IPS-18a (cell line): ENCODE measurements around the gene CNTNAP4.

Experiments
- H3K27ac ChIP-seq: one replicate; pipeline ENCODE4 v1.5.1; 2013; ENCODE audit warnings: low read length
- H3K27me3 ChIP-seq: one replicate; pipeline ENCODE4 v1.6.1; 2013; ENCODE audit warnings: mild to moderate bottlenecking, low read length; ENCODE audit not compliant: control insufficient read depth, insufficient read depth
- H3K36me3 ChIP-seq: one replicate; pipeline ENCODE4 v1.6.1; 2013; ENCODE audit warnings: low read depth, low read length; ENCODE audit not compliant: control insufficient read depth
- H3K4me1 ChIP-seq: one replicate; pipeline ENCODE4 v1.6.1; 2013; ENCODE audit warnings: low read depth, low read length; ENCODE audit not compliant: control insufficient read depth
- H3K4me3 ChIP-seq: one replicate; pipeline ENCODE4 v1.5.1; 2013; ENCODE audit warnings: low read length
- H3K9ac ChIP-seq: one replicate; pipeline ENCODE4 v1.6.1; 2013; ENCODE audit warnings: mild to moderate bottlenecking, low read length, moderate library complexity
- H3K9me3 ChIP-seq: one replicate; pipeline ENCODE4 v1.6.1; 2013; ENCODE audit warnings: low read depth, low read length; ENCODE audit not compliant: control insufficient read depth

The CNTNAP4 gene

GRCh38 chr16:76276745-76277438, at the start of gene CNTNAP4:
Gene CNTNAP4, plus strand, starts transcription at chr16:76277401. Its CDS starts 262 bp downstream, at chr16:76277663.
- no peaks in the 10 kb centered on the region for H3K9me3 ChIP-seq
- no peak within 1 kb of the TSS for H3K9ac ChIP-seq
- no peak within 1 kb of the TSS for H3K27ac ChIP-seq
- H3K4me3 ChIP-seq: peak within 1 kb of the TSS; percentile 47
- H3K27me3 ChIP-seq: peaks cover 8% of the 10 kb centered on the region
- no peaks in the 10 kb centered on the region for H3K36me3 ChIP-seq
- peaks cover 10% of the 10 kb centered on the region for H3K4me1 ChIP-seq

DNA sequence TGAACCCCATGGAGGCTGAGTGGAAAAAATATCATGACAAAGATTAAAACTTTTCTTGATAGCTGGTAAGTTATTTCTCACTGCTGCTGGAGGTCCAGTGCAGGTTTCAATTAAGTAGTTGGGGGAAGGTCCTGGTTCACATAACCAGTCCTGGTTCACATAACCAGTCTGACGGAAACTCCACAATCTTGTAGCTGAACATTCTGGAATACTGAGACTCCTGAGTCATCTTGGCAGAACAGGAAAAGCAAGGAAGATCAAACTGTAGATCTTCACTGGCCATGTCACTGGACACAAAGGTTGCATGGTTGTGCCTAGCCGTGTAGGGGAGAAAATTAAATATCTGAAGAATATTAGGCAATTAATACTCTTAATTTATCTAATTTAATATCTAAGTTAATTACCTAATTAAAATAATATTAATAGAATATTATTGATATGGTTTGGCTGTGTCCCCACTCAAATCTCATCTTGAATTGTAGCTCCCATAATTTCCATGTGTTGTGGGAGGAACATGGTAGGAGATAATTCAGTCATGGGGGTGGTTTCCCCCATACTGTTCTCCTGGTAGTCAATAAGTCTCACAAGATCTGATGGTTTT, 48.6 kb upstream of the CNTNAP4 start:
- no peak overlapping the region for H3K27ac ChIP-seq
- no peak overlapping the region for H3K9ac ChIP-seq
- peaks cover 26% of the 10 kb centered on the region for H3K27me3 ChIP-seq
- H3K4me1 ChIP-seq: peaks cover 5% of the 10 kb centered on the region
- H3K9me3 ChIP-seq: no peaks in the 10 kb centered on the region
- H3K4me3 ChIP-seq: no peak overlapping the region
- H3K36me3 ChIP-seq: no peaks in the 10 kb centered on the region

- H3K27ac ChIP-seq: no peak overlapping the region
- H3K9me3 ChIP-seq: no peaks in the 10 kb centered on the region
- no peak overlapping the region for H3K9ac ChIP-seq
- H3K4me1 ChIP-seq: no peaks in the 10 kb centered on the region
- H3K27me3 ChIP-seq: no peaks in the 10 kb centered on the region
- H3K4me3 ChIP-seq: no peak overlapping the region
- no peaks in the 10 kb centered on the region for H3K36me3 ChIP-seq
These were observed 44.5 kb upstream of the CNTNAP4 start for GRCh38 chr16:76232704-76233103.

DNA sequence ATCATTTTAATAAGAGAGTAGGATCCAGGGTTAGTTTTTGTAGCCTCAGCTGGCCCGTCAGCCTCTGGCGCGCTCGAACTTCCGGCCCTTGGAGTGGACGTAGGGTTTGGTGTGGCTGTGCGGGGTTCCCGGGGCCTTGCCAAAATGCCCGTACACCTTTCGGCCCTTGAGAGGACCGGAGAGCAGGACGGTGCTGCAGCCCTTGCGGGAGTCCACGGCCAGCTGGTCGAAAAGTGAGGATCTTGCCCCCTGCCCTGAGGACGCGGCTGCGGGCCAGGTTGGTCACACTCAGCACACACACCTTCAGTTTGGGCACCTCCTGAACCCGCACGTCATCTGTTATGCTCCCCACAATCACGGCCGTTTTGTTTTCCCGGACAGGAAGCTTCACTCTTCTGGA, 42.2 kb upstream of the CNTNAP4 start:
- H3K4me1 ChIP-seq: no peaks in the 10 kb centered on the region
- no peaks in the 10 kb centered on the region for H3K27me3 ChIP-seq
- H3K36me3 ChIP-seq: no peaks in the 10 kb centered on the region
- H3K27ac ChIP-seq: no peak overlapping the region
- no peak overlapping the region for H3K9ac ChIP-seq
- no peak overlapping the region for H3K4me3 ChIP-seq
- no peaks in the 10 kb centered on the region for H3K9me3 ChIP-seq

DNA sequence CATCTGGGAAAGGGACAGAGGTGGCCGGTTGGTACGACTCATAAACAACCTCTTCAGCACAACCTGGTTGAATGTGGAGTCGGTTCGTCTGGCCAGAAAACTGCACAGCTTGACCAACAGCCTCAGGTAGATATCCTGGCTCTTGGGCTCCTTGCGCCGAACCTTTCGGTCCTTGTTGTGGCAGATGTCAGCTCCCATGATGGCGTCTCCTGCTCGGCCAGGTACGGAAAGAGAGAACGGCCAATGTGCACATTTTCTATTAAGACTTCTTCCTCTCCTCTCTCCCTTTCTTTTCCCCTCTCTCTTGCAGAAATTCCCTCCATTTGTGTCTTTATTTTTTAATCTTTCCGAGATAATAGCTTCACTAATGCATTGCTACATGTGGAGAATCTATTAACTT, 41.8 kb upstream of the CNTNAP4 start:
- Histone ChIP-seq H3K4me1 (no peaks in the 10 kb centered on the region), H3K27ac (no peak overlapping the region), H3K36me3 (no peaks in the 10 kb centered on the region), H3K9ac (no peak overlapping the region), H3K27me3 (no peaks in the 10 kb centered on the region), H3K9me3 (no peaks in the 10 kb centered on the region), H3K4me3 (no peak overlapping the region)

DNA sequence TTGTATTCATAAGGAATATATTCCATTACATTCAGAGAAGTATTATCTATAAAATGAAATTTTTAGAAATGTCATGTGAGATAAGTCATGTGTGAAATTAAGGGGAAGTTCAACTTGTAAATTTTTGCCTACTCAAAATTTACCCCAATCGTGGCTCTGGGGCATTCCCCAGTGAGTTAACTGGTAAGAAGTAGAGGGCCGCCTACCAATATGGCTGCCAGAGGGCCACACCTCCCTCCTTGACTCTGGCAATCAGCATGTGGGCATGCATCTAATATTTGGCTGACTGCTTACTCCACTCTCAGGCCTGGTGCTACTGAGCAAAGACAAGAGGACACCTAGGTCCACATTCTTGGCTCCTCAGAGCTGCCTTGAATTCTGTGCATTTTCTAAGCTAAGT, 39.7 kb upstream of the CNTNAP4 start:
- no peak overlapping the region for H3K27ac ChIP-seq
- H3K9ac ChIP-seq: no peak overlapping the region
- no peaks in the 10 kb centered on the region for H3K4me1 ChIP-seq
- no peak overlapping the region for H3K4me3 ChIP-seq
- no peaks in the 10 kb centered on the region for H3K36me3 ChIP-seq
- H3K9me3 ChIP-seq: no peaks in the 10 kb centered on the region
- H3K27me3 ChIP-seq: no peaks in the 10 kb centered on the region

DNA sequence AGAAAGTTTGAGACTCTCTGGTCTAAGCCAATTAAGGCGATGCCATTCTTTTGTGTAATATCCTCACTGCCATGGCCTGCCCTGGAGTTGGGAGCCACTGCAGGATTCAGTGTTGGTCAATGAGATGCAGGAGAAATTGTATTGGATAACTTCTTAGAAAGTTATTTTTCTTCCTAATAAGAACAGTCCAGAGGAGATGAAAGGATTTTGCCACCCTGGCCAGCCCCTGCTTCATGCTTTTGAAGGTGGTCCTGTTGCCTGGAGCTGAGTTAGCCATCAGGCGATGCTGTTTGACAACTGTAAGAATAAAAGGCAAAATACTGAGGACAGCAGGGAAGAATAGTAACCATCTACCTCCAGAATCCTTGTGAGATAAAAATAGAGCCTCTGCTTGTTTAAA, 35.4 kb upstream of the CNTNAP4 start:
- Histone ChIP-seq H3K9ac (no peak overlapping the region), H3K36me3 (no peaks in the 10 kb centered on the region), H3K27ac (no peak overlapping the region), H3K9me3 (no peaks in the 10 kb centered on the region), H3K4me1 (no peaks in the 10 kb centered on the region), H3K27me3 (no peaks in the 10 kb centered on the region), H3K4me3 (no peak overlapping the region)

- no peak overlapping the region for H3K27ac ChIP-seq
- no peaks in the 10 kb centered on the region for H3K9me3 ChIP-seq
- H3K36me3 ChIP-seq: no peaks in the 10 kb centered on the region
- no peaks in the 10 kb centered on the region for H3K4me1 ChIP-seq
- H3K9ac ChIP-seq: no peak overlapping the region
- H3K27me3 ChIP-seq: no peaks in the 10 kb centered on the region
- H3K4me3 ChIP-seq: no peak overlapping the region
These were observed 33.6 kb upstream of the CNTNAP4 start for GRCh38 chr16:76243620-76244019.

GRCh38 chr16:76246587-76246986, 30.6 kb upstream of the CNTNAP4 start:
- H3K9me3 ChIP-seq: no peaks in the 10 kb centered on the region
- H3K27me3 ChIP-seq: no peaks in the 10 kb centered on the region
- no peaks in the 10 kb centered on the region for H3K4me1 ChIP-seq
- H3K36me3 ChIP-seq: no peaks in the 10 kb centered on the region
- H3K9ac ChIP-seq: no peak overlapping the region
- H3K27ac ChIP-seq: no peak overlapping the region
- H3K4me3 ChIP-seq: no peak overlapping the region

DNA sequence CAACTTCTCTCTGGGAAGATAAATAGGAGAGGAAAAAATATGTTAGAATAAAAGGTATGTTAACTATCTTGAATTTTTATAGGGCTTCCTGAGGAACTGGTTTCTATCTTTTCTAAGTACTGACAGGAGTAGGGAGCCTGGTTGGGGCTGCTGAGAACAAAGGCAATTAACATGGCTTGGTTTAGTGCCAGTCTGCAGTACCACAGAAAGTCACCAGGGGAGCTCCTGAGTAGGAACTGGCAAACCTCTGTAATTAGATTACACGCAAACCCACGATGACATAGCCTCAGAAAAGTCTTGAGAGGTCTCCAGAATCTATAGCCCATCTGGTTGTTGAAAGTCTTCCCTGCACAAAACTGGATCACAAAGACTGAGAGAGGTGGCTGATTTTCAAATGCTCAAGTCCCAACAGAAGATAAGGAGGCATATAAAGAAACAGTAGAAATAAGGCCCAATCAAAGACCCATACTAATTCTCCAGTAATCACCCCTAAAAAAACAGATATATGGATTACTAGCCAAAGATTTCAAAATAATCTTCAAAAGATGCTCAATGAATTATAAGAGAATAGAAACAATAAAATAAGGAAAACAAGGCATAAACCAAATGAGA, 11.7 kb upstream of the CNTNAP4 start:
- no peaks in the 10 kb centered on the region for H3K27me3 ChIP-seq
- H3K4me3 ChIP-seq: no peak overlapping the region
- H3K36me3 ChIP-seq: no peaks in the 10 kb centered on the region
- H3K9ac ChIP-seq: no peak overlapping the region
- no peaks in the 10 kb centered on the region for H3K9me3 ChIP-seq
- no peak overlapping the region for H3K27ac ChIP-seq
- no peaks in the 10 kb centered on the region for H3K4me1 ChIP-seq

DNA sequence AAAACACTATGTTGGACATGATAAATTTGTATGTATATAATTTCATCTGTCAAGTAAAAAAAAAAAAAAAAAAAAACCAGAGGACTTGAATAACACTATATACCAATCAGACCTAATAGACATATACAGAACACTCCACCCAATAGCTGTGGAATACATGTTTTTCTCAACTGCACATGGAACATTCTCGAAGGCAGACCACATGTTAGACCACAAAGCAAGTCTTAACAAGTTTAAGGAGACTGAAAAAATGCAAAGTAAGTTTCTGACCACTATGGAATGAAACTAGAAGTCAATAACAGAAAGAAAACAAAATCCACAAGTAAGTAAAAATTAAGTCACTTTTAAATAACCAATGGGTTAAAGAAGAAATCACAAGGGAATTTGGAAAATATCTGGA, 8.4 kb upstream of the CNTNAP4 start:
- Histone ChIP-seq H3K9me3 (no peaks in the 10 kb centered on the region), H3K27me3 (no peaks in the 10 kb centered on the region), H3K4me1 (no peaks in the 10 kb centered on the region), H3K36me3 (no peaks in the 10 kb centered on the region), H3K27ac (no peak overlapping the region), H3K4me3 (no peak overlapping the region), H3K9ac (no peak overlapping the region)
